B cell (primary cell): ENCODE results near the gene CDH2. TPM values are rescaled to one million over a fixed set of nuclear protein-coding genes. Genes with fewer than 3 reads are reported as not detected.

Experiments
- ATAC-seq: fragments of 200-7000 bp; cut with Tn5 transposase; one replicate; pipeline ENCODE4 v1.10.0; 2021; ENCODE audit warnings: low read depth, mild to moderate bottlenecking, moderate number of reproducible peaks, moderate library complexity
- CTCF ChIA-PET: fragments of 350-600 bp; sonication (Branson Sonifier 250); formaldehyde crosslinking; loops from one replicate; lab custom pipeline; 2021; ENCODE audit warnings: antibody characterized with exemption, inconsistent platforms; lab: Charles Lee
- POLR2A ChIA-PET: fragments of 350-600 bp; sonication (Branson Sonifier 250); formaldehyde crosslinking; loops from one replicate; lab custom pipeline; 2021; ENCODE audit warnings: antibody characterized with exemption; lab: Charles Lee
- DNase-seq: peaks from one replicate; pipeline ENCODE4 v3.0.0; 2013
- H2AFZ ChIP-seq: 2 replicates; pipeline ENCODE4 v1.6.1; 2012; ENCODE audit warnings: mild to moderate bottlenecking, low read depth, low read length; ENCODE audit not compliant: insufficient read depth, poor library complexity, severe bottlenecking
- H3K27ac ChIP-seq, 2 donors: 1 replicate in 1 of 2; 2 replicates in 1 of 2; pipeline ENCODE4 v1.5.1; 2012 to 2013; ENCODE audit warnings: low read length in 2 of 2, mild to moderate bottlenecking in 2 of 2, moderate library complexity in 1 of 2
- H3K27me3 ChIP-seq, 4 experiments: fragments of 200-600 bp in 1 of 4; sonication (generic) in 1 of 4; replicated peaks in 1 of 4; 1 replicate in 2 of 4; 2 replicates in 2 of 4; pipeline versions ENCODE4 v1.6.1 to v1.7.0; 2013 to 2016; ENCODE audit warnings: low read length in 3 of 4, mild to moderate bottlenecking in 2 of 4, mixed read lengths in 1 of 4, moderate library complexity in 1 of 4; ENCODE audit not compliant: insufficient read depth in 4 of 4, control insufficient read depth in 3 of 4; ENCODE audit errors: control extremely low read depth in 1 of 4
- H3K36me3 ChIP-seq, 2 experiments: replicated peaks in 1 of 2; 1 replicate in 1 of 2; 2 replicates in 1 of 2; pipeline versions ENCODE4 v1.6.1 to v1.7.1; 2013; ENCODE audit warnings: low read length in 1 of 2; ENCODE audit not compliant: insufficient read depth in 2 of 2, control insufficient read depth in 1 of 2; ENCODE audit errors: control extremely low read depth in 1 of 2, extremely low read depth in 1 of 2
- H3K4me1 ChIP-seq, 2 donors: fragments of 200-600 bp in 1 of 2; sonication (generic) in 1 of 2; 1 replicate in 1 of 2; 2 replicates in 1 of 2; pipeline versions ENCODE4 v1.5.1 to v1.6.1; 2013 to 2017; ENCODE audit warnings: low read length in 2 of 2; ENCODE audit not compliant: control insufficient read depth in 2 of 2, insufficient read depth in 2 of 2
- H3K4me2 ChIP-seq: replicated peaks from 2 replicates; pipeline ENCODE3; 2012; ENCODE audit warnings: mild to moderate bottlenecking, low read depth, low read length; ENCODE audit not compliant: poor library complexity, severe bottlenecking
- H3K4me3 ChIP-seq, 5 experiments: fragments of 200-600 bp in 1 of 5; sonication (generic) in 1 of 5; 1 replicate in 3 of 5; 2 replicates in 2 of 5; pipeline versions ENCODE4 v1.5.1 to v1.7.0; 2011 to 2016; ENCODE audit warnings: low read length in 4 of 5, mild to moderate bottlenecking in 4 of 5, low read depth in 2 of 5, control low read depth in 1 of 5, moderate library complexity in 1 of 5; ENCODE audit not compliant: insufficient read depth in 1 of 5; ENCODE audit errors: control extremely low read depth in 1 of 5, extremely low read depth in 1 of 5
- H3K79me2 ChIP-seq: fragments of 200-600 bp; sonication (generic); one replicate; pipeline ENCODE4 v1.6.0; 2016; ENCODE audit warnings: low read length; ENCODE audit not compliant: control insufficient read depth, insufficient read depth
- H3K9ac ChIP-seq: fragments of 200-600 bp; sonication (generic); 2 replicates; pipeline ENCODE4 v1.6.1; 2017; ENCODE audit warnings: mild to moderate bottlenecking, low read length, moderate library complexity
- H3K9me3 ChIP-seq, 3 donors: one replicate each; pipeline versions ENCODE4 v1.6.1 to v1.7.1; 2013; ENCODE audit warnings: low read length in 2 of 3; ENCODE audit not compliant: control insufficient read depth in 2 of 3, insufficient read depth in 1 of 3; ENCODE audit errors: control extremely low read depth in 1 of 3
- H4K20me1 ChIP-seq: 2 replicates; pipeline ENCODE4 v1.6.0; 2012; ENCODE audit warnings: mild to moderate bottlenecking, low read length; ENCODE audit not compliant: insufficient read depth, control insufficient read depth, poor library complexity, severe bottlenecking
- H3K27ac Mint-ChIP-seq: one replicate; pipeline ENCODE4 v1.8.0; 2021; ENCODE audit warnings: mixed read lengths
- H3K27me3 Mint-ChIP-seq: one replicate; pipeline ENCODE4 v1.8.0; 2021; ENCODE audit warnings: mixed read lengths
- H3K4me1 Mint-ChIP-seq: one replicate; pipeline ENCODE4 v1.8.0; 2021; ENCODE audit warnings: mixed read lengths
- H3K4me3 Mint-ChIP-seq: one replicate; pipeline ENCODE4 v1.8.0; 2021; ENCODE audit warnings: mixed read lengths
- H3K9me3 Mint-ChIP-seq: one replicate; pipeline ENCODE4 v1.8.0; 2022; ENCODE audit warnings: mixed read lengths; ENCODE audit not compliant: insufficient read depth
- EZH2 ChIP-seq: IDR thresholded peaks from 2 replicates; pipeline ENCODE4 v1.6.1; 2012; ENCODE audit warnings: borderline replicate concordance, low read depth, mild to moderate bottlenecking, moderate library complexity, low read length; ENCODE audit not compliant: insufficient read depth, poor library complexity, severe bottlenecking
- WGBS: methylation state at CpG from one replicate; pipeline ENCODE4 v1.1.5; 2013; ENCODE audit warnings: missing lambda C conversion rate; ENCODE audit not compliant: insufficient coverage; 5-methylcytosine and 5-hydroxymethylcytosine counted together
- intact Hi-C: fragments of 100-400 bp; cut with micrococcal nuclease; formaldehyde crosslinking; loops from one replicate; pipeline ENCODE4 v1.10.0; 2022
- polyA plus RNA-seq: library from polyadenylated mRNA; depleted of rRNA; stranded (reverse); fragments of >200 nt; gene quantifications from 2 replicates; pipeline ENCODE4 v1.2.3, GENCODE V29; 2012
- total RNA-seq, 2 donors: library from RNA; stranded (reverse); fragments of 120-200 nt in 1 of 2; gene quantifications; 1 replicate in 1 of 2; 2 replicates in 1 of 2; pipeline versions ENCODE4 v1.2.3 to v1.2.4, GENCODE V29; 2013 to 2022
- TF ChIP-seq, protein P1 (sequence below): fragments of 200-600 bp; IDR thresholded peaks from one replicate; pipeline ENCODE4 v1.8.0; 2022; ENCODE audit warnings: antibody characterized with exemption, mild to moderate bottlenecking

CDH2 gene
- total and polyA plus RNA-seq, 2 donors (not counting 1 experiment from before 2014, with no cell fraction given), result not detected

DNA sequence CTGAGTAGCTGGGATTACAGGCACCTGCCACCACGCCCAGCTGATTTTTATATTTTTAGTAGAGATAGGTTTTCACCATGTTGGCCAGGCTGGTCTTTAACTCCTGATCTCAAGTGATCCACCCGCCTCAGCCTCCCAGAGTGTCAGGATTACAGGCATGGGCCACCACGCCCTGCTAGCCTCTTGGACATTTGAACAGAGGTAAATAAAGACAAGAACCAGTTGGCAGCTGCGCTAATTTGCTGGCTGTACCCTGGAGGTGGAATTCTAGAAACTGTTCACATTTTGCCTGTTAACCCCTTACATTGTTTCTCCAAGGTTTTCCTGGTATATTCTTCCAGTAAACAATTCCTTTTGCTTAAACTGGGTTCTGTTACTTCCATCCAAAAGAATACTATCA, 132.9 kb downstream of the CDH2 start:
- Mint-ChIP-seq H3K4me1 (no peaks in the 10 kb centered on the region), H3K27ac (no peak overlapping the region), H3K27me3 (no peaks in the 10 kb centered on the region), H3K4me3 (no peak overlapping the region), H3K9me3 (no peaks in the 10 kb centered on the region)
- H3K27ac ChIP-seq, result no peak overlapping the region
- H3K4me3 ChIP-seq, result no peak overlapping the region
- H3K4me2 ChIP-seq, result no peak overlapping the region
- ATAC-seq, result no peak
- TF ChIP-seq EZH2, result no peak
- TF ChIP-seq, protein P1, sequence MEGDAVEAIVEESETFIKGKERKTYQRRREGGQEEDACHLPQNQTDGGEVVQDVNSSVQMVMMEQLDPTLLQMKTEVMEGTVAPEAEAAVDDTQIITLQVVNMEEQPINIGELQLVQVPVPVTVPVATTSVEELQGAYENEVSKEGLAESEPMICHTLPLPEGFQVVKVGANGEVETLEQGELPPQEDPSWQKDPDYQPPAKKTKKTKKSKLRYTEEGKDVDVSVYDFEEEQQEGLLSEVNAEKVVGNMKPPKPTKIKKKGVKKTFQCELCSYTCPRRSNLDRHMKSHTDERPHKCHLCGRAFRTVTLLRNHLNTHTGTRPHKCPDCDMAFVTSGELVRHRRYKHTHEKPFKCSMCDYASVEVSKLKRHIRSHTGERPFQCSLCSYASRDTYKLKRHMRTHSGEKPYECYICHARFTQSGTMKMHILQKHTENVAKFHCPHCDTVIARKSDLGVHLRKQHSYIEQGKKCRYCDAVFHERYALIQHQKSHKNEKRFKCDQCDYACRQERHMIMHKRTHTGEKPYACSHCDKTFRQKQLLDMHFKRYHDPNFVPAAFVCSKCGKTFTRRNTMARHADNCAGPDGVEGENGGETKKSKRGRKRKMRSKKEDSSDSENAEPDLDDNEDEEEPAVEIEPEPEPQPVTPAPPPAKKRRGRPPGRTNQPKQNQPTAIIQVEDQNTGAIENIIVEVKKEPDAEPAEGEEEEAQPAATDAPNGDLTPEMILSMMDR, result no peak
- H3K27me3 ChIP-seq, result no peaks in the 10 kb centered on the region
- no peaks in the 10 kb centered on the region for H3K36me3 ChIP-seq
- intact Hi-C loops, result no loop called here
- H3K9me3 ChIP-seq, result no peaks in the 10 kb centered on the region
- ChIA-PET POLR2A (no interaction called here), CTCF (no interaction called here)
- WGBS, result 93% methylated on average over 3 of the region's 4 CpGs
- DNase-seq, result no peak
- no peaks in the 10 kb centered on the region for H4K20me1 ChIP-seq
- H2AFZ ChIP-seq, result no peak overlapping the region
- no peaks in the 10 kb centered on the region for H3K4me1 ChIP-seq
- H3K79me2 ChIP-seq, result no peaks in the 10 kb centered on the region
- no peak overlapping the region for H3K9ac ChIP-seq

DNA sequence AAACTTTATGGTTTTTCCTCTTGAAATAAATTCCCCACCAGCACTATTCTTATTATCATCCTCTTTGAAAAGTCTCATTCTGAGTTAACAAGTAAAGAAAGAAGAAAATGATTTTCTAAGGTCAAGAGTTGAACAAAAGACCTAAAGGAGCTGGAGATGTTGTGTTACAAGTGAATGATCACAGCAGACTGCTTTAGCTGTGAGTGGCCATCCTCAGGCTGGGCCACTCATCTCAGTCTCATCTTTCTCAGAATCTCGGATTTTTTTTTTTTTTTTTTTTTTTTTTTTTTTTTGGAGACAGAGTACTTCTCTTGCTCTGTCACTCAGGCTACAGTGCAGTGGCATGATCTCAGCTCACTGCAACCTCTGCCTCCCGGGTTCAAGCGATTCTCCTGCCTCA, 133.3 kb downstream of the CDH2 start:
- Histone ChIP-seq H3K9ac (no peak overlapping the region), H3K4me3 (no peak overlapping the region), H2AFZ (no peak overlapping the region), H3K27me3 (no peaks in the 10 kb centered on the region), H3K27ac (no peak overlapping the region), H3K4me1 (no peaks in the 10 kb centered on the region), H3K36me3 (no peaks in the 10 kb centered on the region), H3K4me2 (no peak overlapping the region), H3K79me2 (no peaks in the 10 kb centered on the region), H4K20me1 (no peaks in the 10 kb centered on the region), H3K9me3 (no peaks in the 10 kb centered on the region)
- no peak for DNase-seq
- intact Hi-C loops, result no loop called here
- Mint-ChIP-seq H3K27me3 (no peaks in the 10 kb centered on the region), H3K4me3 (no peak overlapping the region), H3K27ac (no peak overlapping the region), H3K9me3 (no peaks in the 10 kb centered on the region), H3K4me1 (no peaks in the 10 kb centered on the region)
- 100% methylated on average over 2 of the region's 3 CpGs for WGBS
- ChIA-PET POLR2A (no interaction called here), CTCF (no interaction called here)
- ATAC-seq, result no peak
- TF ChIP-seq, protein P1, result no peak
- TF ChIP-seq EZH2, result no peak
